H1 (cell line): ENCODE measurements around the gene LPAR6. TPM values are rescaled to one million over a fixed set of nuclear protein-coding genes. Genes with fewer than 3 reads are reported as not detected.

Source experiments
- CBX5 ChIP-seq: fragments of 300-800, 300-1000 bp; sonication (generic); IDR thresholded peaks from 2 replicates; pipeline ENCODE4 v1.7.1; 2016; ENCODE audit warnings: antibody characterized with exemption, low read length, low read depth
- CHD7 ChIP-seq: fragments of 300-600 bp; sonication (generic); IDR thresholded peaks from 2 replicates; pipeline ENCODE4 v1.7.1; 2012; ENCODE audit warnings: low read length, moderate library complexity, mild to moderate bottlenecking, inconsistent platforms; ENCODE audit not compliant: insufficient replicate concordance
- polyA plus RNA-seq, 7 experiments: library from polyadenylated mRNA; depleted of rRNA in 3 of 7; stranded (reverse) in 5 of 7; unstranded in 2 of 7; fragments of >200 nt in 5 of 7; fragments of 200-250 nt in 2 of 7; gene quantifications; 1 replicate in 5 of 7; 2 replicates in 1 of 7; 4 replicates in 1 of 7; pipeline versions ENCODE4 v1.2.1 to v1.2.3, GENCODE V29; 2011 to 2013; ENCODE audit warnings: missing spikeins in 2 of 7, mixed read lengths in 2 of 7
- total RNA-seq: library from RNA; stranded (reverse); fragmentation: NEBNext Ultra II Directional; extraction: Animal tissue kit (Norgen Biotek cat#: 25700); gene quantifications from 2 replicates; pipeline ENCODE4 v1.2.1, GENCODE V29; 2021

Gene LPAR6
- total and polyA plus RNA-seq, 2 of the 8 experiments (the other 6 are each of a cell fraction or from before 2014, with no cell fraction given), result 0.50 to 0.97 TPM

- no peak for TF ChIP-seq CHD7
- no peak for TF ChIP-seq CBX5
Measured at GRCh38 chr13:48411147-48411794, 1.6 kb downstream of the LPAR6 start (continued).
